ENCODE measurements around the gene NAA25. TPM values are rescaled to one million over a fixed set of nuclear protein-coding genes. Genes with fewer than 3 reads are reported as not detected.
A peak's percentile ranks its signal among the peaks of the same experiment; 100 is the strongest.

Gene NAA25
- total and polyA plus RNA-seq, 2 experiments from 2014 or later, result 18.7 to 19.1 TPM

DNA sequence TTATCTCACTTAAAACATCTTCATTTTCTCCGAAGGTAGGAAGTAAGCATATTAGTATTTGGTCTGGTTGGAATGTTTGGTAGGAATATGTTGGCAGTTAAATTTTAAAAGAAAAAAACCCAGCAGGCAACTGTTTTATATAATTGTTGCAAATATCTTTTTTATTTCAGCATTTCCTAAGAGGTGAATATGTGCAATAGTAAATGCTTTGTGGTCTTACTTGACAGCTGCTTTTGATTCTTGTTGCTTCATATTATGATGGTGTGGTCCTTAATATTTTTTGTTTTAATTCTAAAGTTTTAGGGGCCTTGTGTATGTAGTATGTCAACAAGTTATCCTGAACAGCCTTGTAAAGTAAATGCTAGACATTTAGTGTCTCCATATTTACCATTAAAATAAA is 23.1 kb upstream of the NAA25 start:
- peaks cover 58% of the 10 kb centered on the region for H3K79me2 ChIP-seq
- H3K36me3 ChIP-seq (replicated peaks; ENCODE audit: insufficient read depth, low read depth), result no peaks in the 10 kb centered on the region
- no peaks in the 10 kb centered on the region for H3K9me3 ChIP-seq (ENCODE audit: low read depth)
- H3K4me2 ChIP-seq, result no peak overlapping the region
- no peaks in the 10 kb centered on the region for H4K20me1 ChIP-seq (ENCODE audit: insufficient read depth, poor library complexity, severe bottlenecking)
- 85% methylated on average over 1 of the region's 1 CpG for WGBS (ENCODE audit: low lambda C conversion rate, missing lambda C conversion rate)
- DNase-seq (ENCODE audit: low spot score), result no peak
- no peak overlapping the region for H3K4me3 ChIP-seq
- no peak for TF ChIP-seq EZH2phosphoT487 (IDR thresholded peaks at IDR 0.05; ENCODE audit: low read depth, severe bottlenecking, unreplicated experiment)
- TF ChIP-seq, protein P1, sequence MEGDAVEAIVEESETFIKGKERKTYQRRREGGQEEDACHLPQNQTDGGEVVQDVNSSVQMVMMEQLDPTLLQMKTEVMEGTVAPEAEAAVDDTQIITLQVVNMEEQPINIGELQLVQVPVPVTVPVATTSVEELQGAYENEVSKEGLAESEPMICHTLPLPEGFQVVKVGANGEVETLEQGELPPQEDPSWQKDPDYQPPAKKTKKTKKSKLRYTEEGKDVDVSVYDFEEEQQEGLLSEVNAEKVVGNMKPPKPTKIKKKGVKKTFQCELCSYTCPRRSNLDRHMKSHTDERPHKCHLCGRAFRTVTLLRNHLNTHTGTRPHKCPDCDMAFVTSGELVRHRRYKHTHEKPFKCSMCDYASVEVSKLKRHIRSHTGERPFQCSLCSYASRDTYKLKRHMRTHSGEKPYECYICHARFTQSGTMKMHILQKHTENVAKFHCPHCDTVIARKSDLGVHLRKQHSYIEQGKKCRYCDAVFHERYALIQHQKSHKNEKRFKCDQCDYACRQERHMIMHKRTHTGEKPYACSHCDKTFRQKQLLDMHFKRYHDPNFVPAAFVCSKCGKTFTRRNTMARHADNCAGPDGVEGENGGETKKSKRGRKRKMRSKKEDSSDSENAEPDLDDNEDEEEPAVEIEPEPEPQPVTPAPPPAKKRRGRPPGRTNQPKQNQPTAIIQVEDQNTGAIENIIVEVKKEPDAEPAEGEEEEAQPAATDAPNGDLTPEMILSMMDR (IDR thresholded peaks at IDR 0.05; ENCODE audit: poor library complexity), result no peak
- H3K9me2 ChIP-seq (replicated peaks; ENCODE audit: insufficient read depth), result no peaks in the 10 kb centered on the region
- no peak overlapping the region for H2AFZ ChIP-seq
- no peaks in the 10 kb centered on the region for H3K27me3 ChIP-seq
- H3K4me1 ChIP-seq (ENCODE audit: insufficient read depth), result peaks cover 18% of the 10 kb centered on the region
- H3K27ac ChIP-seq, result no peak overlapping the region

DNA sequence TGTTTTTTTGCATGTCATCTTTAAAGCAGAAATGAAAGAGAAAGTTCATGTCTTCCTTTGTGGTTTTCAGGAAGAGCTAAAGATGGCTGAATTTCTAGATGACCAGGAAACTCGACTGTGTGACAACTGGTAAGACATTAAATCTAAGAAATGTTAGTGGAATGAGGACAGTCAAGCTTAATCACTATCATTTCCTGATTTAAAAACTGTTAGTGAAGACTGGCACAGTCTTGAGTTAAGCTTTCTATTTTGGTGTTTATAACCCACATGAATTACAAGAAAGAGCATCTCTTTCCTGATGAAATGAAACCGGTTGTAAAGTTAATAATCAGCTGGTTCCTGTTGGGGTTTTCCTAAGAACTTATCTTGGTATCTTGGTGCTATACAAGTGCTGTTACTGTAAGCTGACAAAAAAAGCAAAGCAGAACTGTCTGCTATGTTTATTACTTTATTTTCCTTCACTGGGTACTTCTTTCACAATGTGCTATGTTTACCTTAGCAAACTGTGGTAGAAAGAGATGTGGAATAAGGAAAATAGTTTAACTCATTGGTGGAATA is 21.9 kb upstream of the NAA25 start:
- Histone ChIP-seq H3K9me3 (ENCODE audit: low read depth) (no peaks in the 10 kb centered on the region), H3K79me2 (peaks cover 68% of the 10 kb centered on the region), H3K27me3 (no peaks in the 10 kb centered on the region), H3K9me2 (replicated peaks; ENCODE audit: insufficient read depth) (no peaks in the 10 kb centered on the region), H4K20me1 (ENCODE audit: insufficient read depth, poor library complexity, severe bottlenecking) (no peaks in the 10 kb centered on the region), H3K4me1 (ENCODE audit: insufficient read depth) (peaks cover 21% of the 10 kb centered on the region), H3K27ac (peak overlapping the region; percentile 82), H3K4me2 (peak overlapping the region; percentile 67), H2AFZ (no peak overlapping the region), H3K36me3 (replicated peaks; ENCODE audit: insufficient read depth, low read depth) (no peaks in the 10 kb centered on the region), H3K4me3 (no peak overlapping the region)
- DNase-seq (ENCODE audit: low spot score), result peak; percentile 46
- 20% methylated on average over 2 of the region's 2 CpGs for WGBS (ENCODE audit: low lambda C conversion rate, missing lambda C conversion rate)
- TF ChIP-seq EZH2phosphoT487 (IDR thresholded peaks at IDR 0.05; ENCODE audit: low read depth, severe bottlenecking, unreplicated experiment) (no peak), EZH2 (IDR thresholded peaks at IDR 0.05; ENCODE audit: borderline replicate concordance) (no peak)

DNA sequence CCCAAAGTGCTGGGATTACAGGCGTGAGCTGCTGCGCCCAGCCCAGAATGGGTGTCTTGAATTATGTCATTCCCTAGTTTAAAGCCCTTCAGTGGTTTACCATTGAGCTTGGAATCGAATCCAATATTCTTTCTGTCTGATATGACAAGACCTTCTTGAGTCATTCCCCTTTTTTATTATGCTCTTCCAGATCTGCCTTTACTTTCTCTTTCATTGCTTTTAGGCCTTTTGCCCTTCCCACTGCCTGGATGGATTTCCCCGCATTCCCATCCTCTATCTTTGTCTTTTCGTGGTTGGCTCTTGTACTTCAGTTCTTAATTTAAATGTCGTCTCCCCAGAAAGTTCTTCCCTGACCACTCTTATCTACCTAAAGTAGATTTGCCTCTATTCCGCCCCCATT is 18.3 kb upstream of the NAA25 start:
- Histone ChIP-seq H3K36me3 (replicated peaks; ENCODE audit: insufficient read depth, low read depth) (no peaks in the 10 kb centered on the region), H3K4me3 (no peak overlapping the region), H3K79me2 (peaks cover 51% of the 10 kb centered on the region), H3K27me3 (no peaks in the 10 kb centered on the region), H3K9me2 (replicated peaks; ENCODE audit: insufficient read depth) (no peaks in the 10 kb centered on the region), H3K9me3 (ENCODE audit: low read depth) (no peaks in the 10 kb centered on the region), H4K20me1 (ENCODE audit: insufficient read depth, poor library complexity, severe bottlenecking) (no peaks in the 10 kb centered on the region), H2AFZ (no peak overlapping the region), H3K27ac (no peak overlapping the region), H3K4me1 (ENCODE audit: insufficient read depth) (peaks cover 29% of the 10 kb centered on the region), H3K4me2 (peak overlapping the region; percentile 91)
- TF ChIP-seq EZH2phosphoT487 (IDR thresholded peaks at IDR 0.05; ENCODE audit: low read depth, severe bottlenecking, unreplicated experiment) (no peak), EZH2 (IDR thresholded peaks at IDR 0.05; ENCODE audit: borderline replicate concordance) (no peak)
- TF ChIP-seq, protein P1 (IDR thresholded peaks at IDR 0.05; ENCODE audit: poor library complexity), result no peak
- no peak for DNase-seq (ENCODE audit: low spot score)
- 95% methylated on average over 7 of the region's 7 CpGs for WGBS (ENCODE audit: low lambda C conversion rate, missing lambda C conversion rate)

DNA sequence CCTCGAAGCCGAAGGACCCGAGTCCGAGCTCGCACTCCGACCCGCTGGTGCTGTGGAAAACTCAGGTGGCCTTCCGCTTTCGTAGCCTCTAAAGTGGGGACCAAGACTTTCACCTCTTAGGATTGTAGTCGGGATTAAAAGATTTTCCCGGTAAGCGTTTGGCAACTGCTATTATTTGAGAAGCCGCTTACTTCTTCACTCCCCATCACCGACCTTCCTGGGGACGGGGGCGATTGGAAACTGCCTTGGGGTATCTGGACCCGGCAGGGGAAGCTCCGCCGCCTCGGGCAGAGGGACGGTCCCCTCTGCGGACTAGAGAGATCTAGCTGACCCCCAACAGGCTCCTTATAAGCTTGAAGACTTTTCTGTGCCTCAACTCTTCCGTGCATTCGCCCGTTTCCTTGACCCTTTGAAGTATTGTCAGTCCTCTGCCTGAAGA is 17.4 kb upstream of the NAA25 start:
- no peaks in the 10 kb centered on the region for H3K27me3 ChIP-seq
- H3K4me3 ChIP-seq, result peak overlapping the region; percentile 75
- no peaks in the 10 kb centered on the region for H4K20me1 ChIP-seq (ENCODE audit: insufficient read depth, poor library complexity, severe bottlenecking)
- H3K4me1 ChIP-seq (ENCODE audit: insufficient read depth), result peaks cover 29% of the 10 kb centered on the region
- H3K9me3 ChIP-seq (ENCODE audit: low read depth), result no peaks in the 10 kb centered on the region
- peak overlapping the region; percentile 54 for H2AFZ ChIP-seq
- no peaks in the 10 kb centered on the region for H3K36me3 ChIP-seq (replicated peaks; ENCODE audit: insufficient read depth, low read depth)
- peak overlapping the region; percentile 91 for H3K27ac ChIP-seq
- H3K79me2 ChIP-seq, result peaks cover 43% of the 10 kb centered on the region
- DNase-seq (ENCODE audit: low spot score), result no peak
- WGBS (ENCODE audit: low lambda C conversion rate, missing lambda C conversion rate), result 4% methylated on average over 25 of the region's 25 CpGs
- H3K4me2 ChIP-seq, result peak overlapping the region; percentile 91
- no peaks in the 10 kb centered on the region for H3K9me2 ChIP-seq (replicated peaks; ENCODE audit: insufficient read depth)
- TF ChIP-seq EZH2phosphoT487 (IDR thresholded peaks at IDR 0.05; ENCODE audit: low read depth, severe bottlenecking, unreplicated experiment), result no peak
- no peak for TF ChIP-seq EZH2 (IDR thresholded peaks at IDR 0.05; ENCODE audit: borderline replicate concordance)
- TF ChIP-seq, protein P1 (IDR thresholded peaks at IDR 0.05; ENCODE audit: poor library complexity), result no peak
